H9 (cell line): ENCODE measurements around the gene KIF16B. TPM values are rescaled to one million over a fixed set of nuclear protein-coding genes. Genes with fewer than 3 reads are reported as not detected.

Experiments
- DNase-seq: peaks from one replicate; pipeline ENCODE4 v3.0.0-alpha.2; 2017
- H2AFZ ChIP-seq: one replicate; pipeline ENCODE4 v1.6.1; 2013; ENCODE audit warnings: mild to moderate bottlenecking, low read length, control low read depth, moderate library complexity
- H2AK5ac ChIP-seq: 2 replicates; pipeline ENCODE4 v1.6.1; 2013; ENCODE audit warnings: low read length, control low read depth, mixed read lengths; ENCODE audit not compliant: insufficient read length
- H2BK120ac ChIP-seq: one replicate; pipeline ENCODE4 v1.6.1; 2013; ENCODE audit warnings: low read depth, mild to moderate bottlenecking, low read length, control low read depth, inconsistent platforms; ENCODE audit not compliant: poor library complexity, severe bottlenecking
- H2BK12ac ChIP-seq: 2 replicates; pipeline ENCODE4 v1.6.1; 2013; ENCODE audit warnings: low read length, control low read depth, mixed read lengths, low read depth; ENCODE audit not compliant: insufficient read length
- H2BK15ac ChIP-seq: 2 replicates; pipeline ENCODE4 v1.6.1; 2013; ENCODE audit warnings: low read depth, low read length, control low read depth
- H2BK20ac ChIP-seq: one replicate; pipeline ENCODE4 v1.6.1; 2013; ENCODE audit warnings: low read depth, mild to moderate bottlenecking, low read length, control low read depth, inconsistent platforms; ENCODE audit not compliant: poor library complexity, severe bottlenecking
- H2BK5ac ChIP-seq: 2 replicates; pipeline ENCODE4 v1.6.1; 2013; ENCODE audit warnings: low read length, control low read depth, mixed read lengths; ENCODE audit not compliant: insufficient read length
- H3K14ac ChIP-seq: 2 replicates; pipeline ENCODE4 v1.6.1; 2013; ENCODE audit warnings: low read length, control low read depth; ENCODE audit not compliant: insufficient read depth
- H3K18ac ChIP-seq: 2 replicates; pipeline ENCODE4 v1.6.1; 2013; ENCODE audit warnings: low read depth, mild to moderate bottlenecking, mixed read lengths, low read length, control low read depth; ENCODE audit not compliant: insufficient read length
- H3K23ac ChIP-seq: 2 replicates; pipeline ENCODE4 v1.6.1; 2013; ENCODE audit warnings: low read length, control low read depth, mixed read lengths, low read depth; ENCODE audit not compliant: insufficient read length
- H3K23me2 ChIP-seq: 2 replicates; pipeline ENCODE4 v1.6.1; 2013; ENCODE audit warnings: low read depth, mild to moderate bottlenecking, mixed read lengths, low read length, control low read depth; ENCODE audit not compliant: insufficient read length, poor library complexity, severe bottlenecking
- H3K27ac ChIP-seq: 2 replicates; pipeline ENCODE4 v1.5.1; 2013; ENCODE audit warnings: low read length, control low read depth, mixed read lengths, low read depth; ENCODE audit not compliant: insufficient read length
- H3K27me3 ChIP-seq: 2 replicates; pipeline ENCODE4 v1.6.1; 2013; ENCODE audit warnings: low read length, control low read depth, inconsistent platforms; ENCODE audit not compliant: insufficient read depth
- H3K4ac ChIP-seq: 2 replicates; pipeline ENCODE4 v1.6.1; 2013; ENCODE audit warnings: low read depth, mild to moderate bottlenecking, control low read depth, inconsistent platforms, low read length, moderate library complexity
- H3K4me1 ChIP-seq: 2 replicates; pipeline ENCODE4 v1.6.1; 2013; ENCODE audit warnings: low read length, control low read depth, inconsistent platforms; ENCODE audit not compliant: insufficient read depth
- H3K4me2 ChIP-seq: 2 replicates; pipeline ENCODE4 v1.6.1; 2013; ENCODE audit warnings: low read length, control low read depth, mixed read lengths; ENCODE audit not compliant: insufficient read length, insufficient read depth
- H3K56ac ChIP-seq: 2 replicates; pipeline ENCODE4 v1.6.1; 2013; ENCODE audit warnings: low read depth, mild to moderate bottlenecking, mixed read lengths, low read length, control low read depth; ENCODE audit not compliant: insufficient read length
- H3K79me1 ChIP-seq: 2 replicates; pipeline ENCODE4 v1.6.1; 2013; ENCODE audit warnings: low read depth, mild to moderate bottlenecking, moderate library complexity, low read length, control low read depth, inconsistent platforms; ENCODE audit not compliant: insufficient read depth, poor library complexity, severe bottlenecking
- H3K79me2 ChIP-seq: 2 replicates; pipeline ENCODE4 v1.6.1; 2013; ENCODE audit warnings: low read length, control low read depth, inconsistent platforms; ENCODE audit not compliant: insufficient read depth
- H3K9ac ChIP-seq: 2 replicates; pipeline ENCODE4 v1.6.1; 2013; ENCODE audit warnings: low read length, control low read depth, mixed read lengths; ENCODE audit not compliant: insufficient read length; ENCODE audit errors: extremely low read depth
- H3K9me3 ChIP-seq: one replicate; pipeline ENCODE4 v1.6.1; 2013; ENCODE audit warnings: low read depth, low read length, inconsistent platforms; ENCODE audit not compliant: control insufficient read depth
- H3T11ph ChIP-seq: one replicate; pipeline ENCODE4 v1.6.1; 2013; ENCODE audit warnings: mild to moderate bottlenecking, low read length, control low read depth, inconsistent platforms
- H4K20me1 ChIP-seq: one replicate; pipeline ENCODE4 v1.6.1; 2013; ENCODE audit not compliant: control insufficient read depth, insufficient read length, insufficient read depth
- H4K5ac ChIP-seq: 2 replicates; pipeline ENCODE4 v1.6.1; 2013; ENCODE audit warnings: low read depth, mild to moderate bottlenecking, mixed read lengths, low read length, control low read depth; ENCODE audit not compliant: insufficient read length
- H4K8ac ChIP-seq: replicated peaks from 2 replicates; pipeline ENCODE4 v1.6.1; 2013; ENCODE audit warnings: low read length, control low read depth, mixed read lengths, low read depth; ENCODE audit not compliant: insufficient read length
- H4K91ac ChIP-seq: 2 replicates; pipeline ENCODE4 v1.6.1; 2013; ENCODE audit warnings: low read depth, mild to moderate bottlenecking, moderate library complexity, mixed read lengths, low read length, control low read depth; ENCODE audit not compliant: insufficient read length
- H3K27ac Mint-ChIP-seq, 3 experiments: 2 replicates in 2 of 3; 3 replicates in 1 of 3; pipeline ENCODE4 v1.8.0; 2020 to 2021; ENCODE audit warnings: mixed read lengths in 3 of 3, mild to moderate bottlenecking in 1 of 3, moderate library complexity in 1 of 3
- H3K27me3 Mint-ChIP-seq: 2 replicates; pipeline ENCODE4 v1.8.0; 2021; ENCODE audit warnings: low read depth, mild to moderate bottlenecking, moderate library complexity, mixed read lengths
- H3K36me3 Mint-ChIP-seq, 3 experiments: 2 replicates in 2 of 3; 3 replicates in 1 of 3; pipeline ENCODE4 v1.8.0; 2020 to 2021; ENCODE audit warnings: low read depth in 3 of 3, mixed read lengths in 3 of 3; ENCODE audit not compliant: insufficient read depth in 1 of 3
- H3K4me1 Mint-ChIP-seq, 2 experiments: 2 replicates each; pipeline ENCODE4 v1.8.0; 2020; ENCODE audit warnings: mixed read lengths in 2 of 2
- H3K4me3 Mint-ChIP-seq, 2 experiments: 2 replicates in 1 of 2; 3 replicates in 1 of 2; pipeline ENCODE4 v1.8.0; 2020 to 2021; ENCODE audit warnings: mild to moderate bottlenecking in 2 of 2, mixed read lengths in 2 of 2, moderate library complexity in 1 of 2
- H3K9me3 Mint-ChIP-seq, 2 experiments: 2 replicates in 1 of 2; 3 replicates in 1 of 2; pipeline ENCODE4 v1.8.0; 2020; ENCODE audit warnings: mild to moderate bottlenecking in 2 of 2, mixed read lengths in 2 of 2, moderate library complexity in 1 of 2
- WGBS: extraction: QIAGEN DNeasy Blood & Tissue Kit; methylation state at CpG from one replicate; pipeline ENCODE4 v1.1.7; 2013; ENCODE audit warnings: missing lambda C conversion rate, low lambda C conversion rate, mixed read lengths; ENCODE audit not compliant: insufficient read length; ENCODE audit errors: extremely low coverage; 5-methylcytosine and 5-hydroxymethylcytosine counted together
- total RNA-seq: library from RNA; stranded (reverse); gene quantifications from 2 replicates; pipeline ENCODE4 v1.2.1, GENCODE V29; 2021
- TF ChIP-seq, protein P1 (sequence below): fragments of 200-600 bp; sonication (generic); conservative IDR thresholded peaks from 3 replicates; pipeline ENCODE4 v1.8.0; 2021; ENCODE audit warnings: antibody characterized with exemption, mild to moderate bottlenecking

The KIF16B gene
- total RNA-seq, 1 experiment from 2014 or later: 7.4 TPM

DNA sequence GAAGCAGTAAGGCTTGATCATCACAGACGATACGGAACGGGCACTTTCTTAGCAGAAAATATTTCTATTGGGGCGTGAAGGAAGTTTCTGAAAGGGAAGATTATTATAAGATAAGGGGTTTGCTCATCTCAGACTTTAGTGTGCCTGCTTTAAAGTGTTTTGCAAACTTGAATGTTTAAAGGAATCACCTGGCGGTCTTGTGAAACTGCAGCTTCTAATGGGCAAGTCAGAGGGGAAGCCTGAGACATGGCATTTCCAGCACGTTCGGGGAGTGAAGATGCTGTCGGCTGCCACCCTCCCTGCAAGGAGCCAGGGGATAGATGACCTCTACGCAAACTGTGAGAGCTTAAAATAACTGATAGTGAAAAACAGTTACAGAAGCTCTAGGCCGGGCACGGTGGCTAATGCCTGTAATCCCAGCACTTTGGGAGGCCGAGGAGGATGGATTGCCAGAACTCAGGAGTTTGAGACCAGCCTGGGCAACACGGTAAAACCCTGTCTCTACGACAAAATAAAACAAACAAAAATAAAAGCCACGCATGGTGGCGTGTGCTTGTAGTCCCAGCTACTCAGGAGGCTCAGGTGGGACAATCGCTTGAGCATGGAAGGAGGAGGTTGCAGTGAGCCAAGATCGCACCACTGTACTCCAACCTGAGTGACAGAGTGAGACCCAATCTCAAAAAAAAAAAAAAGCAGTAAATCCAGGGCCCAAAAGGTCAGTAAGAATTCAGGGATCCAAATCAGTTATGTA, 2.3 kb upstream of the KIF16B start:
- Histone ChIP-seq H3K27me3 (no peaks in the 10 kb centered on the region), H2BK120ac (no peak overlapping the region), H2BK15ac (no peak overlapping the region), H3K56ac (no peak overlapping the region), H2AK5ac (no peak overlapping the region), H3K4ac (no peak overlapping the region), H3K14ac (no peak overlapping the region), H3K27ac (no peak overlapping the region), H2BK5ac (no peak overlapping the region), H3K79me1 (no peaks in the 10 kb centered on the region), H2AFZ (peak overlapping the region; percentile 24), H3K4me1 (no peaks in the 10 kb centered on the region; the same call in 1 of the 2 replicates), H3K9ac (no peak overlapping the region), H4K5ac (no peak overlapping the region), H3K4me2 (peak overlapping the region; percentile 76), H2BK20ac (no peak overlapping the region), H3K23me2 (peaks cover 7% of the 10 kb centered on the region), H4K8ac (no peak overlapping the region), H3K79me2 (no peaks in the 10 kb centered on the region), H4K91ac (no peak overlapping the region), H4K20me1 (no peaks in the 10 kb centered on the region), H3K23ac (no peak overlapping the region), H3K18ac (no peak overlapping the region), H2BK12ac (no peak overlapping the region), H3T11ph (no peak overlapping the region), H3K9me3 (no peaks in the 10 kb centered on the region)
- no peak for DNase-seq
- peak overlapping the region; percentile 73 to 84 for H3K4me3 Mint-ChIP-seq
- H3K4me1 Mint-ChIP-seq: peaks cover 42 to 47% of the 10 kb centered on the region in 2 experiments
- TF ChIP-seq, protein P1, sequence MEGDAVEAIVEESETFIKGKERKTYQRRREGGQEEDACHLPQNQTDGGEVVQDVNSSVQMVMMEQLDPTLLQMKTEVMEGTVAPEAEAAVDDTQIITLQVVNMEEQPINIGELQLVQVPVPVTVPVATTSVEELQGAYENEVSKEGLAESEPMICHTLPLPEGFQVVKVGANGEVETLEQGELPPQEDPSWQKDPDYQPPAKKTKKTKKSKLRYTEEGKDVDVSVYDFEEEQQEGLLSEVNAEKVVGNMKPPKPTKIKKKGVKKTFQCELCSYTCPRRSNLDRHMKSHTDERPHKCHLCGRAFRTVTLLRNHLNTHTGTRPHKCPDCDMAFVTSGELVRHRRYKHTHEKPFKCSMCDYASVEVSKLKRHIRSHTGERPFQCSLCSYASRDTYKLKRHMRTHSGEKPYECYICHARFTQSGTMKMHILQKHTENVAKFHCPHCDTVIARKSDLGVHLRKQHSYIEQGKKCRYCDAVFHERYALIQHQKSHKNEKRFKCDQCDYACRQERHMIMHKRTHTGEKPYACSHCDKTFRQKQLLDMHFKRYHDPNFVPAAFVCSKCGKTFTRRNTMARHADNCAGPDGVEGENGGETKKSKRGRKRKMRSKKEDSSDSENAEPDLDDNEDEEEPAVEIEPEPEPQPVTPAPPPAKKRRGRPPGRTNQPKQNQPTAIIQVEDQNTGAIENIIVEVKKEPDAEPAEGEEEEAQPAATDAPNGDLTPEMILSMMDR: no peak
- H3K27me3 Mint-ChIP-seq: no peaks in the 10 kb centered on the region
- no peaks in the 10 kb centered on the region for H3K9me3 Mint-ChIP-seq
- no peak overlapping the region for H3K27ac Mint-ChIP-seq
- WGBS: no CpG with 5 or more reads among the region's 18 CpGs
- H3K36me3 Mint-ChIP-seq: no peaks in the 10 kb centered on the region; a peak in 1 of 7 replicates
